Activated CD8-positive, alpha-beta memory T cell treated with anti-CD3 and anti-CD28 coated beads for 36 hours (primary cell): Measurements from ENCODE around the gene TUBA3C. TPM values are rescaled to one million over a fixed set of nuclear protein-coding genes. Genes with fewer than 3 reads are reported as not detected.

ENCODE experiments used
- CTCF ChIA-PET: fragments of 350-600 bp; sonication (Branson Sonifier 250); formaldehyde crosslinking; loops from one replicate; lab custom pipeline; 2021; ENCODE audit warnings: antibody characterized with exemption; lab: Charles Lee
- POLR2A ChIA-PET: fragments of 350-600 bp; sonication (Branson Sonifier 250); formaldehyde crosslinking; loops from one replicate; lab custom pipeline; 2021; ENCODE audit warnings: antibody characterized with exemption; lab: Charles Lee
- total RNA-seq, 2 experiments: library from RNA; stranded (reverse); gene quantifications; one replicate each; pipeline ENCODE4 v1.2.3, GENCODE V29; 2021

Gene TUBA3C
- total RNA-seq, 2 experiments from 2014 or later, result not detected

DNA sequence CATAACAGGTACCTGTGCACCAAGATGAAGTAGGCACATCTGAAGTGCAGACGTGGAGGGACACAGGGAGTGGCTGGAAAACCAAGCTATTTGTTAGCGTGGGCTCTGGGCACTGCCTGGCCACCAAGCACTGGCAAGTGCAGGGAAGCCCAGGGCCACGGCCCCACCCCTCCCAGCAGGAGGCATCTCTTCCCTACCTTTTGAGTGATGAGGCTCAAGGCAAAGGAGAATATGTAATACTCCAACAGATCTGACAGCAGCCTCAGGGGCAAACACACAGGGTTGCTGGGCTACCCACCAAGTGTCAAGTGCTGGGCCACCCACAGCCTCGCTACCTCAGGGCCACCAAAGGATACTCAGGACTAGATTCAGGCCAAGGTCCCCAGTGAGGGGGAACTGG is 11.6 kb downstream of the TUBA3C start:
- POLR2A ChIA-PET, result no interaction called here
- CTCF ChIA-PET, result no interaction called here

DNA sequence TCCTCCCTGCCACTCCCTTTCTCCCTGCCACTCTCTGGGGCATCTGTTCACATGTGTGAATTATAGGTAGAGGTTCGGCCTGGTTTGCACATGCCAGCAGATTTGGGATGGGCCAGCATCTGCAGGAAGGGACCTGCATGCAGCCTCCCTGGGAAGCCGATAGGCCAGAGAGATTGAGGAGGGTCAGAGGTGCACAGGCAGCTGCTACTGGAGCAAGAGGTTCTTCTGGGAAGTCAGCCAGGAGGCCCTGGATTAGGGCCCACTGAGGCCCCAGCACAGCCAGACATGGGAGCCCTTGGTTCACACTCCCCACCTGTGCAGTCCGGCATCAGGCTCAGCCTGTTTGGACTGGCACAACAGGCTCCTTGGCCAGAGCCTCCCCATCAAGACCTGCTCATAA is 12.1 kb downstream of the TUBA3C start:
- POLR2A ChIA-PET, result no interaction called here

DNA sequence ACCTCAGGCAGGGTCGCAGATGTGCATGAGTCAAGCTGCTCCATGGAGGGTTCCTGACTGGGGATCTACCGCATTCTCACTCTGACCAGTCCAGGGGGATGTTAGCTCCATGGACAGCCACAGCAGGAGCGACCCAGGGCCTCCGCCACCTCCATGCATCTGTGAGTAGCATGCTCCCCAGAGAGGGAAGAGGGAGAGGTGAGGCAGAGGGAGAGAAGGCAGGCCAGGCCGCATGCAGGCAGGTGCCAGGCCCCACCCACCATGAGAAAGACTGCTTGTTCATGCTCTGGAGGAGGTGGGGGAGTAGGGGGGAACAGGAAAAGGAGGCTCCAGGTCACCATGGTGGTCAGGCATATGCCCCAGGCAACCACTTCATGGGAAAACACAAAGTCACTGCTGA is 20.3 kb downstream of the TUBA3C start:
- POLR2A ChIA-PET, result no interaction called here
- CTCF ChIA-PET, result no interaction called here

More for the DNA sequence above, 12.1 kb downstream of the TUBA3C start:
- CTCF ChIA-PET, result no interaction called here

DNA sequence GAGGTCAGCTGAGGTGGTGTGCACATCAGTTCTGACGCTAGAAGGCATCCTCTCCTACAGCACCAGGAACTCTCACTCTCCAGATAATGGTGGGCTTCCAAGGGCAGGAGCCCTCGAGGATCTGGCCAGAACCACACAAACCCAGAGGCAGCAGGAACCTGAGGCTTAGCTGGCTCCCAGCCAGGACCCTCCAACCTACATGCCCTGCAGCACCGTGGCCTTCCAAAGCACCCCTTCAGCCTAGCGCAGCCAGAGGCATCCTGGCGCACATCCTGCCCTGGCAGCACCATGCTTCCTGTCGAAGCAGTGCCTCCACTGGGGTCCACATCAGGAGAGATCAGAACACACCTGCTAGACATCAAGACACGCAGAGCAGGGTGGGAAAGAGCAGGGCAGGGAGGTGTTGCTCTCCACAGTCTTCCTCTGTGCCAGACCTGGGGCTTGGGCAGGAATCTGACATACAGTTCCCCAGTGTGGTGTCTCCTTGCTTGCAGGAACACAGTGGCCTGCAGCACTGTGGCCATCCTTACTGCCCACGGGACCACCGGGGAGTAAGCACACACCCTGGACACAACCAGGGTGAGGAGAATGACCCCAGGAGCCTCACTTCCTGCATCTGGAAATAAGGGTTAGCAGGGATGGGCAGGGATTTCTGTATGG is 21.7 kb downstream of the TUBA3C start:
- ChIA-PET CTCF (no interaction called here), POLR2A (no interaction called here)

DNA sequence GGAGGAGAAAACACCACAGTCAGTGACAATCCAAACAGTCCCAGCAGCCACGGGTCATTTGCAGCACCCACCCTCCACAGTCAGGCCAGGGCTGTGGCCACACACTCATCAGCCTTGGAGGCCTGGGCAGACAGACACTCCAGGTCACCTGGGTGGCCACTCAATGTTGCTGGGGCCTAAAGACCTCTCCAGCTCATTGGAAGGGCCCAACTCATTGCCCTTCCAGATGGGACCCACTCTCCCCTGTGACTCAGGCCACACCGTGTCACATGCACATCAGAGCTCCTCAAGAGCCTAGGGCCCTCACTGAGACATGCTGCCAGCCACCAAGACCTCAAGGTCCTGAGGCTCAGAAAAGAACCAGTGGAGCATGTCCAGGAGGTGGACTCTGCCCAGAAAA is 22.4 kb downstream of the TUBA3C start:
- POLR2A ChIA-PET, result no interaction called here
- CTCF ChIA-PET, result no interaction called here

DNA sequence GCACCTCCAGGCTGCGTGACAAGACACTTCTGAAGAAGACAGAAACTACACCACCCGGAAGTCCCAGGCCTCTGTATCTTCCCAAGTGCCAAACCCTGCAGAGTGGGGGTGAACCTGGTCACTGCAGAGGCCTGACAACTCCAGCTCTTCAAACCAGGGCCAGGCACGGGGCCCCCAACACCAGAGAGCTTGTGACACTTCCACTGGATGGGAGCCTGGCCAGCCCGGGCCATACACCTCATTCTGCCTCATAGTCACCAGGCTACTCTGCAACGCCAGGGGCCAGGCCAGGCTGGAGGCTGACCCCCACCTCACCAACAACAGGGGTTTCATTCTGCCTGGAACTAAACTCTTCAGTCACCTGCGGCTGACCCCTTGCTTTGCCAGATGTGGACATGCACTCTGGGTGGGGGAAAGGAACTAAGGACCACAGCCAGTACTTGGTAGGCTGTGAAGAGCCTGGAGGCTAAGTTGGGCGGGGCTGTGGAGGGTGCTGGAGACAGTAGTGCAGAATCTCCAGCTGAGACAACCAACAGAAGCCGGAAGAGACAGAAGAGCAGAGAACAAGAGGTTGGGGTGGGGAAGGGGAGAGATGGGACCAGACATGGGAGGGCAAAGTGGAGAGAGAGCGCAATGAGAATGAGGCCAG is 23.0 kb downstream of the TUBA3C start:
- ChIA-PET POLR2A (no interaction called here), CTCF (no interaction called here)

DNA sequence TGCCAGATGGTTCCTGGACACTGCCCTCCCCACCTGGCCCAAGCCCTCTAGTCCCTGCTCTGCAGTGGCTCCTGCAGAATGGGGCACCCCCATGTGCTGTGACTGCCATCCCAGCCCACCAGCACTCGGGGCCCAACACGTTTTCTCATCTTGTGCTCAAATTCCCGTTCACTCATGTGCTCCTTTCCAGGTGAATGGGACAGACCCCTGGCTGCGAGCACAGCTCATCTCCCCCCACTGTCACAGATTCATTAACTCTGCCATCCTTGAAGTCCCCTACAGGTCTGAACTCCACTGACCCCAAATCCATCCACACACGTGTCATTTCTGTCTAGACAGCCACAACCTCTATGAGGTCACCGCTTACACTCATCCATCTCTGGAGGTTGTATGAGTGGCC is 23.6 kb downstream of the TUBA3C start:
- ChIA-PET CTCF (no interaction called here), POLR2A (no interaction called here)

DNA sequence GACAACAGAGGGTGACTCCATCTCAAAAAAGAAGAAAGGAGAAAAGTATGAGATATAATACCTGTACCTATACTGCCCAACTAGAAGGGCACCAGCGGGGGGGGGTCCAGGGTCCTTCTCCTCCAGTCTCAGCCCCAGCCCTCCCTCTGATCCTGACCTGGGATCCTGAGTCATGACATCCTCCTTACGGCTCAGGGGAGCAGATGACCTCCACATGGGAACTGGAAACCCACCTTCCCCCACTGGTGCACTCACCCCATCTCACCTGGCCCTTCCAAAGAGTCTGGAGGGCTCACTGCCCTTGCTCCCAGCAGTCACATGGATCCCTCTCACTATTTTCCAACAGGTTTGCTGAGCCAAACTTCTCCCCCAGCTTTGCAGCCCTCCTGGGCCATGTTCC is 24.2 kb downstream of the TUBA3C start:
- POLR2A ChIA-PET, result no interaction called here
- CTCF ChIA-PET, result no interaction called here

DNA sequence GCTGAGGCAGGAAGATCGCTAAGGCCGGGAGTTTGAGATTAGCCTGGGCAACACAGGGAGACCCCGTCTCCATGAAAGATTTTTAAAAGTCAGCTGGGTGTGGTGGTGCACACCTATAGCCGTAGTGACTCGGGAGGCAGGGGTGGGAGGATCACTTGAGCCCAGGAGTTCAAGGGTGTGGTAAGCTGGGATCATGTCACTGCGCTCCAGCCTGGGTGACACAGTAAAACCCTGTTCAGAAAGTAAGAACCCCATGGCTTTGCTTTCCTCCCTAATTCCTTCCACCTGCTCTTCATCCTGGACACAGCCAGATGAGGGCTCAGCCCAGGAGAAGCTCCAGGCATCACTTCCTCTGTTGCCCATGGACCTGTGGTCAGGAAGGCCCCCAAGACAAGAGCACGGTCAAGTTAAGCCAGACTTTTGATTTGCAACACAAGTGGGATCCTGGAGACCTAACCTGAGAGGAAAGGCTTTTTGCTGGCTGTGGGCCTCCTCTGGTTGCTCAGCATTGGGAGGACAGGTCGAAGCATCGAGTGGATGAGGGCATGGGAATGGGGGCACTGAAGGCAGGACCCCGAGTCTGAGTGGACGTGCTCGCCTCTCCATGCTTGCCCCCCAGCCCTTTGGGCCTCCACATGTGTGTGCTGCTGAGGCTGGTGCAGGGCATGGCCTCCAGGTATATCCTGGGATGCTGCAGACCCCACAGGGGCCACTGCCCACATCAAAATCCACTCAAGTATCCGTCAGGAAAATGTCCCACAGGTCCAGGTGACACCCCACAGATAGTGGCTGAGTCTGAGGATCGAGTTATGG is 25.4 kb downstream of the TUBA3C start:
- ChIA-PET POLR2A (no interaction called here), CTCF (no interaction called here)

DNA sequence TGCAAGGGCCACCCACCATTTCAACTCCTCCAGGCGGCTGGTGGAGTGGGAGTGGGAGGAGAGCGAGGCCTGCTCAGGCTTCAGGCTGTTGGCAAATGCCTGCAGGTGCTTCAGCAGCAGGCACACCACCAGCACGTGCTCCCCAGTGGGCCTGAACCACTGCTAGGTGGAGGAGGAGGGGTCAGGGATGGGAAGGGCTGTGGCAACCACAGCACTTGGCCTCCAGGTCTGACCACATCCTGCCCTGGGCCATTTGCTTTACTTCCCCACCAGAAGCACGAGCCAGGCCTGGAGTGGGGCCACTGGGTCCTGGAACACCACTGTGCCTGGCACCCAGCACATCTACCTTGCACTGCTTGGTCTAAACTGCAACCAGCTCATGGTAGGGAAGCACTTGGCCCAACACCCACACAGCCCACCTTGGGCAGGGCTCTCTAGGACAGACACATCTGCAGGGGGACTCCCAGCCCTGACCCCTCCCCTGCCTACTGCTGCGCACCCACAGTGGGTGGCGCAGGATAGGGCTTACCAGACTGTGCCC is 26.2 kb downstream of the TUBA3C start:
- CTCF ChIA-PET, result no interaction called here
- POLR2A ChIA-PET, result no interaction called here

DNA sequence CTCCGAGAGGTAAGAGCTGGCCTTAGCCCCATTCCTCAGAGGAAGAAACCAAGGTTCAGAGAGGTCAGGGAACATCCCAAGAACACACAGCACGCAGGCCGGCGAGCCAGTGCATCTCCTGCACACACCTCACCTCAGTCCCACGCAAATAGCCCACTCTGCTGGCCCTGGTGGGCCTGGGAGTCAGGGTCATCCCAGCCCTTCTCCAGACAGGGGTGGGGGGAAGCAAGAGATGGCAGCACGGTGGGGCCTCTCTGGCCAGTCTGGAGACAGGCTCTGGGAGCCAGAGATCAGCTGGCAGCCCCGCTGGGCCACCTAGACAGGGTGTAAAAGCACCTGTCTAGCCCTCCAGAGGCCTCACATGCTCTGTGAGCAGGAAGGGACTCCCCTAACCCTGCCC is 26.8 kb downstream of the TUBA3C start:
- ChIA-PET POLR2A (no interaction called here), CTCF (interaction anchor here (1.0 kb wide), 1 partner anchor 433 kb away, joined by 3 read pairs; no protein-coding TSS in a partner anchor)

DNA sequence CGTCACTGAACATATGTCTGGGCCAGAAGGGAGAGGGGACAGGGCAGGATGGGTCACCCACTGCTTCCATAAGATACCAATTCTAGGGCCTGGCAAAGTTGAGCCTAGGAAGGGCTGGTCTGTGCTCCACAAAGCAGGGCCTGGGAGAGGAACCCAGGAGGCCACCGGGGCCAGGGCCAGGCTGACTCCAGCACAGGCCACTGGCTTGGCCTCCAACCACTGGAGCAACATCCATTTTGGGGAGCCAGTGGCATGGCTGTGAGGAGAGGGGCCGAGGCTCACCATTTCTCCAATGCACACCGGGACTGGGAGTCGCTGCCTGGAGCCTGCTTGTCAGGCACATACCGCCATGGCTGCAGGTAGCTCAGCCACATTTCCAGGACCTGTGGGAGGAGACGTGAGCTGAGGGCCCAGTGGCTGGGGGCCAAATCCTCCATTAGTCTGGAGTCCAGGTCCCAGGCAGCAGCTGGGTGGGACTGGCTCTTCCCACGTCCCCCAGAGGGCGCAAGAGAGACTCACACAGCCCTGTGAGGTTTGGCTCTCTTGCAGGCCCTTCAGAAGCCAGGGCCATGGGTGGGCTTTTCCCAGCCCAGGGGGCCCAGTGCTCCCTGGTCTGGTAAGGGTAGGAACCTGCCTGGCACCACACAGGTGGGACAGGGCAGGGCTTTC is 27.7 kb downstream of the TUBA3C start:
- ChIA-PET POLR2A (no interaction called here), CTCF (interaction anchor here (1.0 kb wide), 1 partner anchor 433 kb away, joined by 3 read pairs; no protein-coding TSS in a partner anchor)

DNA sequence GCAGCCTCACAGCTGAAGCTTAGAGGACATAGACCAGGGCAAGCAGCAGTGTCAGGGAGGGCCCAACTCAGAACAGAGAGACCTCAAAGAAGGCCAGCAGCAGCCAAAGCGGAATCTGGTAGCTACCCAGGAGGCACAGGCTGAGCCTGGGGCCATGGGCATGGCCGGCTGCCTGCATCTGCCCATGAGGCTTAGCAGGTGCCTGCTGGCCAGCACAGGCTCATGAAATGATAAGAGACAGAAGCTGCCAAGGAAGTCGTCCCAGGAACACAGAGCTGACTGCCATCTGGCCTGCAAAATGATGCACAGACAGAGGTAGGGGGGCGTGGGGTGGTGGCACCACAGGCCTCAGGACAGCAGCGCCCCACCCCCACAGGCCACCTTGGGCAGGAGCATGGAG is 29.2 kb downstream of the TUBA3C start:
- ChIA-PET CTCF (no interaction called here), POLR2A (no interaction called here)

DNA sequence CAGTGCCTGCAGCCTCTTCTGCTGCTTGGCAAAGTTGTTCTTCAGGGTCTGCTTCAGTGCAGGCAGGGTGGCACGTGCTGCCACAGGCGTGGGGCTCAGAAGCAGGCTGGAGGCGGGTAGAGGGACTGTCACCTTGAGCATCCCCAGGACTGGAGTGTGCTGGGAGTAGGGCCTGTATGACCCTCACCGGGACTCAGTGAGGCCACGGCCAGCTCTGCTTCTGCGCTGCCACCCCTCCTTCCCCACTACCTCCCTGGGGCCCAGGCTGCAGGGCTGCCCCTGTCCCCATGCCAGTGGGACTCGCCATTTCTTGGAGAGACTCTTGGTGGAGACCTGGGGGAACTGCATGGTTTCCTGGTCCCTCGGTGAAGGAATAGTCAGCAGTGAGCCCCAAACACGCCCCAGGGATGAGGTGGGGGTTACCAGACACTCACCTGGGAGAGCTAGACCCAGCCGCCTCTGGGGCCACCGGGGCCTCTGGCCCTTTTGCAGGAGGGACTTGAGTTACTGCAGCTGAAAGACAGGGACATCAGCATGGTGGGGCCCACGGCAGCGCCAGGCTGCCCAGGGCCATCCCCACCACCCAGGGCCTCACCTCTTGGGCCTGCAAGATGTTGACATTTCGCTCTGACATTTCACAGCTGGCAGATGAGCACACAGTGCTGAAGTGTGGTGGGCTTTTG is 29.9 kb downstream of the TUBA3C start:
- CTCF ChIA-PET, result no interaction called here
- POLR2A ChIA-PET, result no interaction called here

DNA sequence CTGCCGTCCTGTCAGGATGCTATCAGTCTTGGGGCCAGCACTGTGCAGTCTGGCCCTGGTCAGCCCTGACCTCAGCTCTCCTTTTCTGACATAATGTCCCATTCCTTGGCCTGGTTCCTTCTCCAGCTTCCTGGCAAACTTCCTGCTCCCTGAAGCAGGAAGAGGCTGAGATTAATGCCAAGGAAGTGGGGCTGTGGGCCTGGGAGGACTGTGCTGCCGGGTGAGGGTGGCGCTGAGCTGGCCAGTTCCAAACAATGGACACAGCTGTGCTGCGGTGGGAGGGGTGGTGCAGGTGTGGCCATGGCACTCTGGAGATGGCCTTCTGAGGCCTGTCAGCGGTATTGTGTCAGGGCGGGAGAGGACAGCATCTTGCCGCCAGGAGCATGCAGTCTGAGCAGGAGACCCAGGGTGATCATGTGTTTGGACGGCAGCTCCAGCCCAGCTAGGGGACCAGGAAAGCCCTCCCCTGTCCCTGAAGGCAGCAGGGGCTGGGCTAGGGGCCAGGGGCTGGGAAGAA is 30.9 kb downstream of the TUBA3C start:
- ChIA-PET CTCF (no interaction called here), POLR2A (no interaction called here)

DNA sequence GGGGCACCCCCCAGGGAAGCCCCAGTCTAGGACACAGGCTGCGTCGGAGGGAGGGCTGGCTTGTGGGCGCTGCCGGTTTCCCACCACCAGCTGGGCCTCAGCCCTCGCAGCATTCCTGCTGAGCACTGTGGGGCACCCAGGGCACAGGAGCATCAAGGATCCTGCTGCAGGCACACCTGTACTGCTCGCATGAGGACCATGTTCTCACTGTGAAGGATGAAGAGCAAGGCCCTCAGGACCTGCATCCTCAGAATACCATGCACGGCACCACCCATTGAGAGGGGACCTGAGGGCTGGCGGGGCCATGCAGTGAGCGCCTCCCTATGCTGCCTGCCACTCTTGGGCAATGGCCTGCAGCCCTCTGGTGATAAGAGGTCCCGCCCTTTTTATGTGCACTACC is 31.4 kb downstream of the TUBA3C start:
- POLR2A ChIA-PET, result no interaction called here
- CTCF ChIA-PET, result no interaction called here

DNA sequence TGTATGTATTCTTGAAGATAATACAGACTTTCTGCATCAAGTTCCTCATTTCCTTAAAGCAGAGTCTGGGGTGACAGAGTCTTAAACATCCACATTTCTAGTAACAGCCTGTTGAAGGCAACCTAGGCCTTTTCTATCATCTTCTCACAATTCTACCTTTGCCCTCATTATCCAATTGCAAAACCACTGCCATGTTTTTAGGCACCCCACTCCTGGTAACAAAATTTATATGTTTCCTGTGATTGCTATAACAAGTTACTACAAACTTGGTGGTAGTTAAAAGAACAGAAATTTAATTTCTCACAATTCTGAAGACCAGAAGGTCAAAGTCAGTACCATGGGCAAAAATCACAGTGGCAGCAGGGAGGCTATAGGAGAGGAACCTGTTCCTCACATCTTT is 33.1 kb downstream of the TUBA3C start:
- POLR2A ChIA-PET, result no interaction called here
- CTCF ChIA-PET, result no interaction called here
